Neural cell (in vitro differentiated cells): ENCODE measurements around the gene HLA-DMA.

Experiments used
- CTCF ChIP-seq: fragments of 450-650 bp; IDR thresholded peaks from 2 replicates; pipeline ENCODE4 v1.5.1; 2014; ENCODE audit warnings: antibody characterized with exemption, mild to moderate bottlenecking, moderate library complexity; ENCODE audit not compliant: poor library complexity, severe bottlenecking
- EP300 ChIP-seq: fragments of 450-650 bp; conservative IDR thresholded peaks from 2 replicates; pipeline ENCODE4 v1.6.1; 2014; ENCODE audit warnings: antibody characterized with exemption, mild to moderate bottlenecking, moderate library complexity; ENCODE audit not compliant: poor library complexity, severe bottlenecking
- EZH2 ChIP-seq: fragments of 200-600, 300-800 bp; shearing (Covaris generic), sonication (generic); IDR thresholded peaks from 2 replicates; pipeline ENCODE4 v1.6.1; 2014; ENCODE audit warnings: antibody characterized with exemption, low read length, borderline replicate concordance, mild to moderate bottlenecking; ENCODE audit not compliant: insufficient read depth, poor library complexity, severe bottlenecking
- POLR2AphosphoS5 ChIP-seq: IDR thresholded peaks from 2 replicates; pipeline ENCODE4 v1.6.1; 2012
- RAD21 ChIP-seq: fragments of 450-650 bp; conservative IDR thresholded peaks from 2 replicates; pipeline ENCODE4 v1.6.1; 2014; ENCODE audit warnings: antibody characterized with exemption, mild to moderate bottlenecking, moderate library complexity
- REST ChIP-seq: IDR thresholded peaks from 2 replicates; pipeline ENCODE4 v1.6.1; 2012; ENCODE audit warnings: borderline replicate concordance
- SMC3 ChIP-seq: fragments of 450-650 bp; conservative IDR thresholded peaks from 2 replicates; pipeline ENCODE4 v1.6.1; 2014; ENCODE audit warnings: antibody characterized with exemption, mild to moderate bottlenecking, moderate library complexity; ENCODE audit not compliant: poor library complexity

- no peak for TF ChIP-seq EZH2
- TF ChIP-seq CTCF, result no peak
- TF ChIP-seq POLR2AphosphoS5, result no peak
- no peak for TF ChIP-seq RAD21
- TF ChIP-seq REST, result no peak
- TF ChIP-seq EP300, result no peak
- TF ChIP-seq SMC3, result no peak
Measured at GRCh38 chr6:32938494-32938893, 14.4 kb downstream of the HLA-DMA start.
